ENCODE measurements around the gene KCNJ4.

KCNJ4 gene

GRCh38 chr22:38456272-38456835 lies 1.4 kb upstream of the KCNJ4 start:
- ChIA-PET POLR2A (interaction anchor here (0.7 kb wide), 2 partner anchors 264 to 391 kb away, joined by 3 read pairs; no protein-coding TSS in a partner anchor), CTCF (no interaction called here)
- Histone ChIP-seq H3K4me3 (ENCODE audit: low read depth, low read length) (no peak overlapping the region), H3K36me3 (ENCODE audit: control insufficient read depth in 2 of 2, insufficient read depth in 1 of 2, low read length in 2 of 2) (no peaks in the 10 kb centered on the region), H3K9me3 (ENCODE audit: control insufficient read depth, insufficient read depth, low read depth, low read length) (no peaks in the 10 kb centered on the region), H3K27ac (ENCODE audit: extremely low read depth, low read depth, low read length) (no peak overlapping the region), H3K4me1 (ENCODE audit: control insufficient read depth, insufficient read depth, low read length) (no peaks in the 10 kb centered on the region)
- no peak for TF ChIP-seq ZNF626 (tag by site-specific recombination; IDR thresholded peaks at IDR 0.05)
- peak; percentile 69 for TF ChIP-seq ZBTB10 (tag by site-specific recombination; IDR thresholded peaks at IDR 0.05)
- TF ChIP-seq BCL11B (tag by site-specific recombination; IDR thresholded peaks at IDR 0.05; ENCODE audit: low read depth): no peak
- no peak for TF ChIP-seq TRIM28 (IDR thresholded peaks at IDR 0.05; ENCODE audit: borderline replicate concordance, low read length)
- 0 out of 2 replicates have a peak, but pooled peaks have one; percentile 72 for TF ChIP-seq ZNF335 (tag by site-specific recombination; conservative IDR thresholded peaks at IDR 0.05)
- 0 out of 2 replicates have a peak, but pooled peaks have one; percentile 34 for TF ChIP-seq SP7 (tag by site-specific recombination; IDR thresholded peaks at IDR 0.05)
- TF ChIP-seq ZNF548 (tag by site-specific recombination; IDR thresholded peaks at IDR 0.05): no peak
- no peak for TF ChIP-seq ZNF19 (tag by site-specific recombination; IDR thresholded peaks at IDR 0.05; ENCODE audit: low read depth)
- TF ChIP-seq ZNF221 (tag by site-specific recombination; IDR thresholded peaks at IDR 0.05; ENCODE audit: borderline replicate concordance): no peak
- TF ChIP-seq KLF16 (tag by site-specific recombination; IDR thresholded peaks at IDR 0.05): no peak; the same call in 1 of the 2 replicates
- TF ChIP-seq ZNF416 (tag by site-specific recombination; IDR thresholded peaks at IDR 0.05): no peak
- TF ChIP-seq ZNF138 (tag by site-specific recombination; IDR thresholded peaks at IDR 0.05; ENCODE audit: borderline replicate concordance): no peak
- TF ChIP-seq ZNF140 (tag by site-specific recombination; IDR thresholded peaks at IDR 0.05): no peak
- TF ChIP-seq ZNF777 (tag by site-specific recombination; IDR thresholded peaks at IDR 0.05; ENCODE audit: borderline replicate concordance): no peak
- peak; percentile 62 for TF ChIP-seq GLIS2 (tag by site-specific recombination; IDR thresholded peaks at IDR 0.05)
- no peak for TF ChIP-seq ZNF785 (tag by site-specific recombination; IDR thresholded peaks at IDR 0.05)
- TF ChIP-seq IKZF3 (tag by site-specific recombination; IDR thresholded peaks at IDR 0.05): no peak
- no peak for TF ChIP-seq SCRT1 (tag by site-specific recombination; IDR thresholded peaks at IDR 0.05; ENCODE audit: borderline replicate concordance)
- TF ChIP-seq EGR2 (tag by site-specific recombination; IDR thresholded peaks at IDR 0.05; ENCODE audit: low read depth): no peak
- peak; percentile 21; the same call in 1 of the 2 replicates for TF ChIP-seq ZNF580 (tag by site-specific recombination; IDR thresholded peaks at IDR 0.05)
- TF ChIP-seq ZNF488 (tag by site-specific recombination; IDR thresholded peaks at IDR 0.05): no peak
- TF ChIP-seq ZBTB17 (tag by site-specific recombination; IDR thresholded peaks at IDR 0.05): no peak
- TF ChIP-seq PATZ1 (tag by site-specific recombination; IDR thresholded peaks at IDR 0.05): peak; percentile 52; the same call in 1 of the 2 replicates
- TF ChIP-seq ZNF473 (tag by site-specific recombination; IDR thresholded peaks at IDR 0.05): no peak
- no peak for TF ChIP-seq ZNF449 (tag by site-specific recombination; IDR thresholded peaks at IDR 0.05)
- 0 out of 2 replicates have a peak, but pooled peaks have one; percentile 1 for TF ChIP-seq ZNF513 (tag by site-specific recombination; IDR thresholded peaks at IDR 0.05)
- 0 out of 2 replicates have a peak, but pooled peaks have one; percentile 4 for TF ChIP-seq ZBTB7A (tag by site-specific recombination; IDR thresholded peaks at IDR 0.05; ENCODE audit: low read depth)
